ENCODE results near the gene MRPL23. TPM values are rescaled to one million over a fixed set of nuclear protein-coding genes. Genes with fewer than 3 reads are reported as not detected.

The MRPL23 gene
- total RNA-seq, 4 donors from 2014 or later, result 128 to 231 (median 155) TPM

DNA sequence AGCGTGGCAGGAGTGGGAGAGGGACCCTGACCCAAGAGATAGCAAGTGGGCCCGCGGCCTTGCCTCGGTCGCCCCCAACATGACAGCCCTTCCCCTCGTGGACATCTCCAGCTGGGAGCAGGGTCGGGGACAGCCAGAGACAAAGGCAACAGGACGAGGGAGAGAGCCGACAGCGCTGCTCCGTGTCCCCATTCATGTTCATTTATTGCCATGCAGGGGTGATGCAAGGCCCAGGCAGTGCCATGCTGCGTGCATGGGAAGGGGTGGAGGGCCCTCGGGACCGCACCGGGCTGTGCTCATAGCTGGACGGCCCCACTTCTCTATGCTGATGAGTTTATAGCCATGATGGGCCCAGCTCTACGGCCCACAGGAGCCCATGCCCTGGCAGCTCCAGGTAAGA lies 12.7 kb downstream of the MRPL23 start:
- TF ChIP-seq CTCF (IDR thresholded peaks at IDR 0.05), result no peak
- no peak for TF ChIP-seq POLR2A (IDR thresholded peaks at IDR 0.05)
- no peaks in the 10 kb centered on the region for H3K4me1 ChIP-seq
- WGBS, 2 donors, result no CpG with 5 or more reads among the region's 17 CpGs
- no peaks in the 10 kb centered on the region for H3K36me3 ChIP-seq
- H3K9me3 ChIP-seq, result no peaks in the 10 kb centered on the region
- H3K4me3 ChIP-seq, result no peak overlapping the region
- no peak for DNase-seq
- intact Hi-C loops (cut with DNase I), result no loop called here
- H3K27me3 ChIP-seq, result no peaks in the 10 kb centered on the region
- no peak overlapping the region for H3K27ac ChIP-seq

GRCh38 chr11:1963864-1964263 lies 16.7 kb downstream of the MRPL23 start:
- no peak for DNase-seq
- no peak for TF ChIP-seq CTCF (IDR thresholded peaks at IDR 0.05)
- TF ChIP-seq POLR2A (IDR thresholded peaks at IDR 0.05), result no peak

GRCh38 chr11:1964348-1964747 lies 17.2 kb downstream of the MRPL23 start:
- no peaks in the 10 kb centered on the region for H3K36me3 ChIP-seq
- intact Hi-C loops (cut with DNase I), result no loop called here
- no peaks in the 10 kb centered on the region for H3K4me1 ChIP-seq
- no peaks in the 10 kb centered on the region for H3K27me3 ChIP-seq
- no peak overlapping the region for H3K27ac ChIP-seq
- WGBS, 2 donors, result no CpG with 5 or more reads among the region's 17 CpGs
- no peak for DNase-seq
- no peak overlapping the region for H3K4me3 ChIP-seq
- H3K9me3 ChIP-seq, result no peaks in the 10 kb centered on the region
- TF ChIP-seq POLR2A (IDR thresholded peaks at IDR 0.05) (no peak), CTCF (IDR thresholded peaks at IDR 0.05) (no peak)

More at GRCh38 chr11:1963864-1964263, 16.7 kb downstream of the MRPL23 start:
- H3K27ac ChIP-seq, result no peak overlapping the region
- H3K27me3 ChIP-seq, result no peaks in the 10 kb centered on the region
- H3K4me3 ChIP-seq, result no peak overlapping the region
- H3K4me1 ChIP-seq, result no peaks in the 10 kb centered on the region
- H3K9me3 ChIP-seq, result no peaks in the 10 kb centered on the region
- intact Hi-C loops (cut with DNase I), result no loop called here
- no CpG with 5 or more reads among the region's 20 CpGs for WGBS, 2 donors
- H3K36me3 ChIP-seq, result no peaks in the 10 kb centered on the region

- no peak overlapping the region for H3K4me3 ChIP-seq
- no peaks in the 10 kb centered on the region for H3K4me1 ChIP-seq
- intact Hi-C loops (cut with DNase I), result no loop called here
- DNase-seq, result no peak
- H3K27me3 ChIP-seq, result no peaks in the 10 kb centered on the region
- no peaks in the 10 kb centered on the region for H3K9me3 ChIP-seq
- TF ChIP-seq CTCF (IDR thresholded peaks at IDR 0.05) (no peak), POLR2A (IDR thresholded peaks at IDR 0.05) (no peak)
- H3K27ac ChIP-seq, result no peak overlapping the region
- WGBS, 2 donors, result no CpG with 5 or more reads among the region's 20 CpGs
- no peaks in the 10 kb centered on the region for H3K36me3 ChIP-seq
These were observed 17.8 kb downstream of the MRPL23 start for GRCh38 chr11:1964955-1965354.

- no peak overlapping the region for H3K27ac ChIP-seq
- no peaks in the 10 kb centered on the region for H3K4me1 ChIP-seq
- no peak for DNase-seq
- H3K36me3 ChIP-seq, result no peaks in the 10 kb centered on the region
- TF ChIP-seq POLR2A (IDR thresholded peaks at IDR 0.05) (no peak), CTCF (IDR thresholded peaks at IDR 0.05) (no peak)
- intact Hi-C loops (cut with DNase I), result no loop called here
- H3K9me3 ChIP-seq, result no peaks in the 10 kb centered on the region
- H3K27me3 ChIP-seq, result no peaks in the 10 kb centered on the region
- no CpG with 5 or more reads among the region's 18 CpGs for WGBS, 2 donors
- H3K4me3 ChIP-seq, result no peak overlapping the region
These were observed 19.4 kb downstream of the MRPL23 start for GRCh38 chr11:1966531-1966930.
